HEK293 (cell line): Measurements from ENCODE around the gene BRPF1.

Experiments
- KLF1 ChIP-seq: fragments of 450-650 bp; formaldehyde crosslinking; IDR thresholded peaks from 2 replicates; pipeline ENCODE4 v1.5.1; 2016; ENCODE audit warnings: missing biosample characterization, missing genetic modification characterization
- KLF9 ChIP-seq: fragments of 450-650 bp; formaldehyde crosslinking; IDR thresholded peaks from 2 replicates; pipeline ENCODE4 v1.5.1; 2016; ENCODE audit warnings: missing biosample characterization, missing genetic modification characterization, low read depth
- SCRT1 ChIP-seq: fragments of 450-650 bp; formaldehyde crosslinking; IDR thresholded peaks from 2 replicates; pipeline ENCODE4 v1.5.1; 2016; ENCODE audit warnings: missing biosample characterization, missing genetic modification characterization, borderline replicate concordance
- SP2 ChIP-seq: fragments of 450-650 bp; formaldehyde crosslinking; IDR thresholded peaks from 2 replicates; pipeline ENCODE4 v1.5.1; 2016; ENCODE audit warnings: missing biosample characterization, missing genetic modification characterization
- SP3 ChIP-seq: fragments of 450-650 bp; formaldehyde crosslinking; IDR thresholded peaks from 2 replicates; pipeline ENCODE4 v1.5.1; 2016; ENCODE audit warnings: missing biosample characterization, missing genetic modification characterization
- ZBTB7A ChIP-seq: fragments of 450-650 bp; formaldehyde crosslinking; IDR thresholded peaks from 2 replicates; pipeline ENCODE4 v1.5.1; 2016; ENCODE audit warnings: low read depth, missing biosample characterization, missing genetic modification characterization
- ZEB2 ChIP-seq: fragments of 450-650 bp; formaldehyde crosslinking; IDR thresholded peaks from 2 replicates; pipeline ENCODE4 v1.5.1; 2016; ENCODE audit warnings: missing biosample characterization, missing genetic modification characterization
- ZIC2 ChIP-seq: fragments of 450-650 bp; formaldehyde crosslinking; IDR thresholded peaks from 2 replicates; pipeline ENCODE4 v1.5.1; 2016; ENCODE audit warnings: missing biosample characterization, missing genetic modification characterization
- ZNF10 ChIP-seq: fragments of 450-650 bp; formaldehyde crosslinking; IDR thresholded peaks from 2 replicates; pipeline ENCODE4 v1.5.1; 2017; ENCODE audit warnings: missing biosample characterization, missing genetic modification characterization
- ZNF140 ChIP-seq: fragments of 450-650 bp; formaldehyde crosslinking; IDR thresholded peaks from 2 replicates; pipeline ENCODE4 v1.5.1; 2016; ENCODE audit warnings: missing biosample characterization, missing genetic modification characterization
- ZNF155 ChIP-seq: fragments of 450-650 bp; formaldehyde crosslinking; IDR thresholded peaks from 2 replicates; pipeline ENCODE4 v1.5.1; 2016; ENCODE audit warnings: missing biosample characterization, missing genetic modification characterization
- ZNF174 ChIP-seq: fragments of 450-650 bp; formaldehyde crosslinking; IDR thresholded peaks from 2 replicates; pipeline ENCODE4 v1.5.0; 2017; ENCODE audit warnings: missing biosample characterization, mild to moderate bottlenecking, missing genetic modification characterization
- ZNF518A ChIP-seq: fragments of 450-650 bp; formaldehyde crosslinking; conservative IDR thresholded peaks from 2 replicates; pipeline ENCODE4 v1.5.1; 2016; ENCODE audit warnings: low read depth, missing biosample characterization, missing genetic modification characterization
- ZNF521 ChIP-seq: fragments of 450-650 bp; formaldehyde crosslinking; IDR thresholded peaks from 2 replicates; pipeline ENCODE4 v1.5.1; 2017; ENCODE audit warnings: missing biosample characterization, mild to moderate bottlenecking, missing genetic modification characterization
- ZNF549 ChIP-seq: fragments of 450-650 bp; IDR thresholded peaks from 2 replicates; pipeline ENCODE4 v1.5.1; 2018; ENCODE audit warnings: missing biosample characterization, missing genetic modification characterization, mild to moderate bottlenecking, inconsistent platforms, moderate library complexity
- ZNF555 ChIP-seq: fragments of 450-650 bp; formaldehyde crosslinking; conservative IDR thresholded peaks from 2 replicates; pipeline ENCODE4 v1.5.1; 2017; ENCODE audit warnings: missing biosample characterization, mild to moderate bottlenecking, missing genetic modification characterization, inconsistent platforms
- ZNF585B ChIP-seq: fragments of 450-650 bp; formaldehyde crosslinking; IDR thresholded peaks from 2 replicates; pipeline ENCODE4 v1.5.1; 2016; ENCODE audit warnings: missing biosample characterization, missing genetic modification characterization
- ZNF629 ChIP-seq: fragments of 450-650 bp; formaldehyde crosslinking; IDR thresholded peaks from 2 replicates; pipeline ENCODE4 v1.5.1; 2017; ENCODE audit warnings: missing biosample characterization, missing genetic modification characterization
- ZNF658 ChIP-seq: fragments of 450-650 bp; formaldehyde crosslinking; IDR thresholded peaks from 2 replicates; pipeline ENCODE4; 2016; ENCODE audit warnings: missing biosample characterization, missing genetic modification characterization
- ZNF747 ChIP-seq: fragments of 450-650 bp; formaldehyde crosslinking; IDR thresholded peaks from 2 replicates; pipeline ENCODE4 v1.5.1; 2016; ENCODE audit warnings: missing biosample characterization, missing genetic modification characterization
- ZNF76 ChIP-seq: fragments of 450-650 bp; formaldehyde crosslinking; IDR thresholded peaks from 2 replicates; pipeline ENCODE4; 2016; ENCODE audit warnings: low read depth, missing biosample characterization, missing genetic modification characterization, borderline replicate concordance
- ZNF776 ChIP-seq: fragments of 450-650 bp; formaldehyde crosslinking; IDR thresholded peaks from 2 replicates; pipeline ENCODE4 v1.5.0; 2017; ENCODE audit warnings: missing biosample characterization, missing genetic modification characterization, borderline replicate concordance
- ZSCAN18 ChIP-seq: fragments of 450-650 bp; formaldehyde crosslinking; IDR thresholded peaks from 2 replicates; pipeline ENCODE4 v1.5.1; 2016; ENCODE audit warnings: missing biosample characterization, missing genetic modification characterization
- ZXDB ChIP-seq: fragments of 450-650 bp; formaldehyde crosslinking; IDR thresholded peaks from 2 replicates; pipeline ENCODE4 v1.5.1; 2016; ENCODE audit warnings: missing biosample characterization, missing genetic modification characterization
- TF ChIP-seq, protein P1 (sequence below): fragments of 450-650 bp; formaldehyde crosslinking; IDR thresholded peaks from 2 replicates; pipeline ENCODE4 v1.5.1; 2016; ENCODE audit warnings: missing biosample characterization, missing genetic modification characterization, low read depth
- TF ChIP-seq, protein P2 (sequence below): fragments of 450-650 bp; formaldehyde crosslinking; IDR thresholded peaks from 2 replicates; pipeline ENCODE4 v1.5.1; 2016; ENCODE audit warnings: missing biosample characterization, missing genetic modification characterization
- TF ChIP-seq, protein P3 (sequence below): fragments of 450-650 bp; formaldehyde crosslinking; optimal IDR thresholded peaks from 2 replicates; pipeline ENCODE3; 2016; ENCODE audit warnings: missing biosample characterization, mild to moderate bottlenecking, missing genetic modification characterization

The BRPF1 gene

DNA sequence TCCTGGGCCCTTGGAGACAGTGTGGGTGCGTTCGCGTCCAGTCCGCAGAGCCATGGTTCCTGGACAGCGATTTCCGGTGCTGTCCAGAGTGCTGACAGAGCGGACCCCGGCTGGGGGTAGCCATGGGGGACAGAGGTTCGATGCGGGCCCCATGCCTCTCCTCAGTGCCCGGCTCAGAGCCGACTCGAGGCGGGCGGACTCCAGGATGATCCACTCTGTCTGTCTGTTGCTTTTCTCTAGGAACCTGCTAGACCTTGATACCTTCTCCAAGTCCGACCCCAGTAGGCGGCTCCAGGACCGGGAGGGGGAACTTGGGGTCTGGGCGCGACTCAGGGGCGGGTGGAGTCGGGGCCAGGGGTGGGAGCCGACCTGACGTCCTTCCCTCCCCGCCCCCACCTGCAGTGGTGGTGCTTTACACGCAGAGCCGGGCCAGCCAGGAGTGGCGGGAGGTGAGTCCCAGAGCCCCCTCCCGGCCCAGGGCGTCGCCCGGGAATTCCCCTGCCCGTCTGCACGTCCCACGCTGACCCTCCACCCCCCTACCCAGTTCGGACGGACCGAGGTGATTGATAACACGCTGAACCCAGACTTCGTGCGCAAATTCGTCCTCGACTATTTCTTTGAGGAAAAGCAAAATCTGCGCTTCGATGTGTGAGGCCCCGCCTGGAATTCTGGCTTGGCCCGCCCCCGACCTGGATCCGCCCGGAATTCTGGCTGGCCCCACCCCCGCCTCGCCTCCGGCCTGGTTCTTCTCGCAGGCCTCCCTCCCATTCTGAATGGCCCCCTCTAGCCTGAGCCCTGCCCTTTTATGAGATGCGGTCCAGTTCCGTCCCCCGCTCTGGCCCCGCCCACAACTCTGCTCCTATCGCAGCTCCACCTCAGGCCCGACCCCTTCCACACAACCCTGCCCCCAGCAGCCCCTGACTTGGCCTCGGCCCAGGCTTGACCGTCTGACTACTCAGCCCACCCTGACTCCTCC lies 26.9 kb upstream of the BRPF1 start (continued):
- TF ChIP-seq KLF1 (tag by site-specific recombination) = peak; percentile 81
- TF ChIP-seq ZNF521 (tag by site-specific recombination) = no peak
- no peak for TF ChIP-seq ZNF140 (tag by site-specific recombination)
- TF ChIP-seq ZIC2 (tag by site-specific recombination) = peak; percentile 71
- TF ChIP-seq ZBTB7A (tag by site-specific recombination) = no peak; the same call in 1 of the 2 replicates
- no peak for TF ChIP-seq ZNF155 (tag by site-specific recombination)
- TF ChIP-seq ZEB2 (tag by site-specific recombination) = no peak
- no peak for TF ChIP-seq ZSCAN18 (tag by site-specific recombination)
- TF ChIP-seq KLF9 (tag by site-specific recombination) = no peak; the same call in 1 of the 2 replicates
- TF ChIP-seq ZNF555 = no peak
- no peak for TF ChIP-seq ZXDB (tag by site-specific recombination)
- TF ChIP-seq ZNF585B (tag by site-specific recombination) = no peak
- TF ChIP-seq, protein P1, sequence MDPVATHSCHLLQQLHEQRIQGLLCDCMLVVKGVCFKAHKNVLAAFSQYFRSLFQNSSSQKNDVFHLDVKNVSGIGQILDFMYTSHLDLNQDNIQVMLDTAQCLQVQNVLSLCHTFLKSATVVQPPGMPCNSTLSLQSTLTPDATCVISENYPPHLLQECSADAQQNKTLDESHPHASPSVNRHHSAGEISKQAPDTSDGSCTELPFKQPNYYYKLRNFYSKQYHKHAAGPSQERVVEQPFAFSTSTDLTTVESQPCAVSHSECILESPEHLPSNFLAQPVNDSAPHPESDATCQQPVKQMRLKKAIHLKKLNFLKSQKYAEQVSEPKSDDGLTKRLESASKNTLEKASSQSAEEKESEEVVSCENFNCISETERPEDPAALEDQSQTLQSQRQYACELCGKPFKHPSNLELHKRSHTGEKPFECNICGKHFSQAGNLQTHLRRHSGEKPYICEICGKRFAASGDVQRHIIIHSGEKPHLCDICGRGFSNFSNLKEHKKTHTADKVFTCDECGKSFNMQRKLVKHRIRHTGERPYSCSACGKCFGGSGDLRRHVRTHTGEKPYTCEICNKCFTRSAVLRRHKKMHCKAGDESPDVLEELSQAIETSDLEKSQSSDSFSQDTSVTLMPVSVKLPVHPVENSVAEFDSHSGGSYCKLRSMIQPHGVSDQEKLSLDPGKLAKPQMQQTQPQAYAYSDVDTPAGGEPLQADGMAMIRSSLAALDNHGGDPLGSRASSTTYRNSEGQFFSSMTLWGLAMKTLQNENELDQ = no peak
- no peak for TF ChIP-seq SCRT1
- no peak for TF ChIP-seq ZNF776 (tag by site-specific recombination)
- no peak for TF ChIP-seq ZNF174 (tag by site-specific recombination)
- peak; percentile 77 for TF ChIP-seq SP3 (tag by site-specific recombination)
- TF ChIP-seq, protein P2, sequence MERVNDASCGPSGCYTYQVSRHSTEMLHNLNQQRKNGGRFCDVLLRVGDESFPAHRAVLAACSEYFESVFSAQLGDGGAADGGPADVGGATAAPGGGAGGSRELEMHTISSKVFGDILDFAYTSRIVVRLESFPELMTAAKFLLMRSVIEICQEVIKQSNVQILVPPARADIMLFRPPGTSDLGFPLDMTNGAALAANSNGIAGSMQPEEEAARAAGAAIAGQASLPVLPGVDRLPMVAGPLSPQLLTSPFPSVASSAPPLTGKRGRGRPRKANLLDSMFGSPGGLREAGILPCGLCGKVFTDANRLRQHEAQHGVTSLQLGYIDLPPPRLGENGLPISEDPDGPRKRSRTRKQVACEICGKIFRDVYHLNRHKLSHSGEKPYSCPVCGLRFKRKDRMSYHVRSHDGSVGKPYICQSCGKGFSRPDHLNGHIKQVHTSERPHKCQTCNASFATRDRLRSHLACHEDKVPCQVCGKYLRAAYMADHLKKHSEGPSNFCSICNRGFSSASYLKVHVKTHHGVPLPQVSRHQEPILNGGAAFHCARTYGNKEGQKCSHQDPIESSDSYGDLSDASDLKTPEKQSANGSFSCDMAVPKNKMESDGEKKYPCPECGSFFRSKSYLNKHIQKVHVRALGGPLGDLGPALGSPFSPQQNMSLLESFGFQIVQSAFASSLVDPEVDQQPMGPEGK (tag by site-specific recombination) = peak; percentile 73
- TF ChIP-seq ZNF549 = no peak
- TF ChIP-seq, protein P3, sequence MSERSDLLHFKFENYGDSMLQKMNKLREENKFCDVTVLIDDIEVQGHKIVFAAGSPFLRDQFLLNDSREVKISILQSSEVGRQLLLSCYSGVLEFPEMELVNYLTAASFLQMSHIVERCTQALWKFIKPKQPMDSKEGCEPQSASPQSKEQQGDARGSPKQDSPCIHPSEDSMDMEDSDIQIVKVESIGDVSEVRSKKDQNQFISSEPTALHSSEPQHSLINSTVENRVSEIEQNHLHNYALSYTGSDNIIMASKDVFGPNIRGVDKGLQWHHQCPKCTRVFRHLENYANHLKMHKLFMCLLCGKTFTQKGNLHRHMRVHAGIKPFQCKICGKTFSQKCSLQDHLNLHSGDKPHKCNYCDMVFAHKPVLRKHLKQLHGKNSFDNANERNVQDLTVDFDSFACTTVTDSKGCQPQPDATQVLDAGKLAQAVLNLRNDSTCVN (tag by site-specific recombination) = no peak
- no peak for TF ChIP-seq ZNF747
- TF ChIP-seq ZNF629 (tag by site-specific recombination) = 0 out of 2 replicates have a peak, but pooled peaks have one; percentile 28
- TF ChIP-seq ZNF10 = no peak
- TF ChIP-seq SP2 (tag by site-specific recombination) = peak; percentile 78
- TF ChIP-seq ZNF518A = no peak
- TF ChIP-seq ZNF76 (tag by site-specific recombination) = no peak
- no peak for TF ChIP-seq ZNF658 (tag by site-specific recombination)
